Inflammatory macrophage (primary cell): ENCODE data around the gene GATC.

Experiments used
- DNase-seq, 2 donors: peaks; one replicate each; pipeline ENCODE4 v3.0.0-alpha.2; 2020 to 2022

The GATC gene

GRCh38 chr12:120498870-120499515 is 52.7 kb downstream of the GATC start:
- DNase-seq, result no peak

- no peak for DNase-seq
These were observed 54.3 kb downstream of the GATC start for GRCh38 chr12:120500581-120500980.

- no peak for DNase-seq
These were observed 58.3 kb downstream of the GATC start for GRCh38 chr12:120504587-120504986.

- DNase-seq, result no peak
These were observed 62.3 kb downstream of the GATC start for GRCh38 chr12:120508537-120508936.
